H1 (cell line): ENCODE results near the gene STXBP5. TPM values are rescaled to one million over a fixed set of nuclear protein-coding genes. Genes with fewer than 3 reads are reported as not detected.

Experiments
- CTCF ChIA-PET: fragments of 300-600 bp; sonication (Branson Sonifier 250); formaldehyde crosslinking; loops from one replicate; lab custom pipeline; 2021; ENCODE audit not compliant: partially characterized antibody; lab: Charles Lee
- POLR2A ChIA-PET: fragments of 300-600 bp; sonication (Branson Sonifier 250); formaldehyde crosslinking; loops from one replicate; lab custom pipeline; 2021; ENCODE audit warnings: inconsistent platforms; ENCODE audit not compliant: partially characterized antibody; lab: Charles Lee
- DNase-seq, 2 experiments: peaks; one replicate each; pipeline versions ENCODE4 v3.0.0 to v3.0.0-alpha.2; 2010 to 2022; ENCODE audit warnings: low spot score in 2 of 2, low read depth in 1 of 2, mixed read lengths in 1 of 2
- FAIRE-seq: peaks from 2 replicates; lab custom pipeline; 2011; peaks lifted over from hg19 to GRCh38; lab: Jason Lieb, UNC
- H2AFZ ChIP-seq: 2 replicates; pipeline ENCODE4 v1.8.1; 2012; ENCODE audit warnings: low read length, inconsistent platforms
- H2AK5ac ChIP-seq: 2 replicates; pipeline ENCODE4 v1.6.1; 2013; ENCODE audit warnings: low read depth, low read length
- H2BK120ac ChIP-seq: replicated peaks from 2 replicates; pipeline ENCODE3; 2013; ENCODE audit warnings: low read depth, low read length, inconsistent platforms
- H2BK12ac ChIP-seq: 2 replicates; pipeline ENCODE4 v1.6.1; 2013; ENCODE audit warnings: low read depth, low read length
- H2BK15ac ChIP-seq: 2 replicates; pipeline ENCODE4 v1.6.1; 2013; ENCODE audit warnings: low read length
- H2BK20ac ChIP-seq: 2 replicates; pipeline ENCODE4 v1.6.1; 2013; ENCODE audit warnings: low read length
- H2BK5ac ChIP-seq: 2 replicates; pipeline ENCODE4 v1.6.1; 2013; ENCODE audit warnings: low read depth, low read length
- H3K14ac ChIP-seq: 2 replicates; pipeline ENCODE4 v1.6.1; 2013; ENCODE audit warnings: inconsistent platforms; ENCODE audit not compliant: insufficient read length
- H3K18ac ChIP-seq: 2 replicates; pipeline ENCODE4 v1.6.1; 2013; ENCODE audit warnings: low read length; ENCODE audit errors: extremely low read depth
- H3K23ac ChIP-seq: 2 replicates; pipeline ENCODE4 v1.6.1; 2013; ENCODE audit warnings: inconsistent platforms; ENCODE audit not compliant: insufficient read length
- H3K23me2 ChIP-seq: 2 replicates; pipeline ENCODE4 v1.6.1; 2013; ENCODE audit warnings: low read depth, low read length
- H3K27ac ChIP-seq: 2 replicates; pipeline ENCODE4 v1.6.1; 2011; ENCODE audit warnings: low read depth, low read length, inconsistent platforms
- H3K27me3 ChIP-seq, 4 experiments: replicated peaks in 1 of 4; 1 replicate in 1 of 4; 2 replicates in 3 of 4; pipeline versions ENCODE4 v1.6.1 to v1.8.1; 2011 to 2013; ENCODE audit warnings: low read length in 3 of 4, mild to moderate bottlenecking in 3 of 4, inconsistent platforms in 2 of 4, mixed read lengths in 2 of 4, moderate library complexity in 1 of 4; ENCODE audit not compliant: control insufficient read depth in 3 of 4, insufficient read depth in 3 of 4; ENCODE audit errors: extremely low read depth in 1 of 4
- H3K36me3 ChIP-seq, 4 experiments: 2 replicates each; pipeline versions ENCODE4 v1.6.1 to v1.8.1; 2011 to 2013; ENCODE audit warnings: mild to moderate bottlenecking in 4 of 4, low read length in 3 of 4, moderate library complexity in 2 of 4, control low read depth in 1 of 4, inconsistent platforms in 1 of 4; ENCODE audit not compliant: insufficient read depth in 4 of 4, control insufficient read depth in 2 of 4
- H3K4ac ChIP-seq: replicated peaks from 2 replicates; pipeline ENCODE3; 2013; ENCODE audit warnings: low read length, low read depth, mixed read lengths, inconsistent platforms; ENCODE audit not compliant: insufficient read length
- H3K4me1 ChIP-seq, 4 experiments: replicated peaks in 1 of 4; 1 replicate in 1 of 4; 2 replicates in 3 of 4; pipeline versions ENCODE4 v1.6.1 to v1.8.1; 2011 to 2013; ENCODE audit warnings: low read length in 3 of 4, inconsistent platforms in 2 of 4, mixed read lengths in 1 of 4; ENCODE audit not compliant: insufficient read depth in 4 of 4, control insufficient read depth in 3 of 4
- H3K4me2 ChIP-seq, 2 experiments: 2 replicates each; pipeline versions ENCODE4 v1.6.1 to v1.8.1; 2011 to 2013; ENCODE audit warnings: low read depth in 2 of 2, low read length in 2 of 2, control low read depth in 1 of 2, inconsistent platforms in 1 of 2, mild to moderate bottlenecking in 1 of 2; ENCODE audit not compliant: insufficient read depth in 1 of 2
- H3K4me3 ChIP-seq, 4 experiments: fragments of 200-600, 300-600 bp in 1 of 4; sonication (generic), shearing (Covaris generic), sonication (Bioruptor Twin) in 1 of 4; 2 replicates each; pipeline versions ENCODE4 v1.5.1 to v1.8.1; 2011 to 2016; ENCODE audit warnings: low read length in 4 of 4, low read depth in 3 of 4, control low read depth in 2 of 4, inconsistent platforms in 2 of 4, mild to moderate bottlenecking in 2 of 4, mixed read lengths in 1 of 4, moderate library complexity in 1 of 4; ENCODE audit not compliant: insufficient read depth in 2 of 4; ENCODE audit errors: extremely low read depth in 1 of 4
- H3K56ac ChIP-seq: replicated peaks from 2 replicates; pipeline ENCODE3; 2013; ENCODE audit warnings: low read depth, mild to moderate bottlenecking, mixed read lengths, low read length, inconsistent platforms; ENCODE audit not compliant: insufficient read length
- H3K79me1 ChIP-seq: 2 replicates; pipeline ENCODE4 v1.6.1; 2013; ENCODE audit warnings: low read depth, low read length, control low read depth
- H3K79me2 ChIP-seq, 2 experiments: 2 replicates each; pipeline versions ENCODE4 v1.6.1 to v1.8.1; 2012 to 2013; ENCODE audit warnings: low read length in 2 of 2, mild to moderate bottlenecking in 2 of 2, inconsistent platforms in 1 of 2; ENCODE audit not compliant: insufficient read depth in 2 of 2, control insufficient read depth in 1 of 2
- H3K9ac ChIP-seq, 4 experiments: replicated peaks in 1 of 4; 1 replicate in 1 of 4; 2 replicates in 3 of 4; pipeline versions ENCODE4 v1.6.1 to v1.8.1; 2011 to 2013; ENCODE audit warnings: low read depth in 3 of 4, low read length in 3 of 4, control low read depth in 2 of 4, mild to moderate bottlenecking in 2 of 4, moderate library complexity in 2 of 4, inconsistent platforms in 1 of 4; ENCODE audit errors: extremely low read depth in 1 of 4
- H3K9me3 ChIP-seq, 2 experiments: 2 replicates each; pipeline versions ENCODE4 v1.6.1 to v1.8.1; 2012 to 2013; ENCODE audit warnings: mild to moderate bottlenecking in 2 of 2, moderate library complexity in 2 of 2, control low read depth in 1 of 2, inconsistent platforms in 1 of 2, low read depth in 1 of 2, low read length in 1 of 2, mixed read lengths in 1 of 2; ENCODE audit not compliant: insufficient read depth in 2 of 2
- H4K20me1 ChIP-seq, 2 experiments: replicated peaks in 1 of 2; 2 replicates each; pipeline versions ENCODE3 to v1.8.1; 2011 to 2013; ENCODE audit warnings: inconsistent platforms in 2 of 2, low read length in 2 of 2, mild to moderate bottlenecking in 1 of 2; ENCODE audit not compliant: insufficient read depth in 2 of 2, control insufficient read depth in 1 of 2
- H4K5ac ChIP-seq: 2 replicates; pipeline ENCODE4 v1.6.1; 2013; ENCODE audit warnings: low read length, low read depth, mixed read lengths, inconsistent platforms; ENCODE audit not compliant: insufficient read length
- H4K8ac ChIP-seq: 2 replicates; pipeline ENCODE4 v1.8.0; 2013; ENCODE audit warnings: mild to moderate bottlenecking, moderate library complexity, low read length, inconsistent platforms; ENCODE audit not compliant: insufficient read depth; ENCODE audit errors: extremely low read depth
- H4K91ac ChIP-seq: replicated peaks from 2 replicates; pipeline ENCODE3; 2013; ENCODE audit warnings: low read length, mixed read lengths, inconsistent platforms; ENCODE audit not compliant: insufficient read length
- ATF3 ChIP-seq: IDR thresholded peaks from 2 replicates; pipeline ENCODE4 v1.6.1; 2011; ENCODE audit warnings: low read depth, mild to moderate bottlenecking, low read length; ENCODE audit not compliant: insufficient read depth
- BCL11A ChIP-seq, 2 experiments: IDR thresholded peaks; one replicate each; pipeline ENCODE4 v1.6.1; 2011; ENCODE audit warnings: low read depth in 2 of 2, low read length in 2 of 2, mild to moderate bottlenecking in 2 of 2
- BRCA1 ChIP-seq: IDR thresholded peaks from 2 replicates; pipeline ENCODE4 v1.6.1; 2012; ENCODE audit warnings: low read depth, low read length, improper control_type of control experiment
- CBX5 ChIP-seq: fragments of 300-800, 300-1000 bp; sonication (generic); IDR thresholded peaks from 2 replicates; pipeline ENCODE4 v1.7.1; 2016; ENCODE audit warnings: antibody characterized with exemption, low read length, low read depth
- CREB1 ChIP-seq: IDR thresholded peaks from 2 replicates; pipeline ENCODE4 v1.6.1; 2012; ENCODE audit warnings: inconsistent platforms
- JUN ChIP-seq: IDR thresholded peaks from 2 replicates; pipeline ENCODE4 v1.6.1; 2011; ENCODE audit warnings: low read depth, mild to moderate bottlenecking, improper control_type of control experiment, low read length
- PHF8 ChIP-seq: fragments of 200-600 bp; sonication (generic); conservative IDR thresholded peaks from 2 replicates; pipeline ENCODE4 v1.7.1; 2012; ENCODE audit warnings: low read depth, mild to moderate bottlenecking, inconsistent platforms, low read length, moderate library complexity
- RAD21 ChIP-seq, 2 experiments: IDR thresholded peaks in 1 of 2; conservative IDR thresholded peaks in 1 of 2; 2 replicates each; pipeline ENCODE4 v1.6.1; 2011; ENCODE audit warnings: low read depth in 2 of 2, low read length in 2 of 2, improper control_type of control experiment in 1 of 2, inconsistent platforms in 1 of 2, mild to moderate bottlenecking in 1 of 2, moderate library complexity in 1 of 2
- RXRA ChIP-seq: IDR thresholded peaks from 2 replicates; pipeline ENCODE4 v1.6.1; 2011; ENCODE audit warnings: low read depth, mild to moderate bottlenecking, low read length, moderate library complexity; ENCODE audit not compliant: insufficient read depth
- SIN3A ChIP-seq, 2 experiments: IDR thresholded peaks in 1 of 2; conservative IDR thresholded peaks in 1 of 2; 2 replicates each; pipeline ENCODE4 v1.6.1; 2011 to 2012; ENCODE audit warnings: low read length in 2 of 2, improper control_type of control experiment in 1 of 2, low read depth in 1 of 2, mild to moderate bottlenecking in 1 of 2
- SP4 ChIP-seq: IDR thresholded peaks from 2 replicates; pipeline ENCODE4 v1.6.1; 2012; ENCODE audit warnings: low read length, inconsistent platforms
- SRF ChIP-seq: IDR thresholded peaks from 2 replicates; pipeline ENCODE4 v1.6.1; 2011; ENCODE audit warnings: mild to moderate bottlenecking, low read depth, low read length, moderate library complexity
- TEAD4 ChIP-seq: IDR thresholded peaks from 2 replicates; pipeline ENCODE4 v1.6.1; 2012; ENCODE audit warnings: low read depth, low read length, inconsistent platforms, mixed read lengths
- ZNF274 ChIP-seq: IDR thresholded peaks from 2 replicates; pipeline ENCODE4 v1.7.0; 2012; ENCODE audit warnings: low read length, borderline replicate concordance; ENCODE audit errors: extremely low read depth
- WGBS, 2 experiments: shearing (Covaris generic) in 1 of 2; methylation state at CpG; one replicate each; pipeline versions ENCODE4 v1.1.6 to v1.1.7; 2013 to 2015; ENCODE audit warnings: low lambda C conversion rate in 2 of 2, mixed read lengths in 2 of 2, inconsistent platforms in 1 of 2, low coverage in 1 of 2, missing lambda C conversion rate in 1 of 2; ENCODE audit not compliant: insufficient replicate concordance in 2 of 2, insufficient coverage in 1 of 2, insufficient read length in 1 of 2; ENCODE audit errors: extremely low coverage in 1 of 2, missing lambda C conversion rate in 1 of 2; 5-methylcytosine and 5-hydroxymethylcytosine counted together
- polyA plus RNA-seq, 7 experiments: library from polyadenylated mRNA; depleted of rRNA in 3 of 7; stranded (reverse) in 5 of 7; unstranded in 2 of 7; fragments of >200 nt in 5 of 7; fragments of 200-250 nt in 2 of 7; gene quantifications; 1 replicate in 5 of 7; 2 replicates in 1 of 7; 4 replicates in 1 of 7; pipeline versions ENCODE4 v1.2.1 to v1.2.3, GENCODE V29; 2011 to 2013; ENCODE audit warnings: missing spikeins in 2 of 7, mixed read lengths in 2 of 7
- total RNA-seq: library from RNA; stranded (reverse); fragmentation: NEBNext Ultra II Directional; extraction: Animal tissue kit (Norgen Biotek cat#: 25700); gene quantifications from 2 replicates; pipeline ENCODE4 v1.2.1, GENCODE V29; 2021

The STXBP5 gene
- total and polyA plus RNA-seq, 2 of the 8 experiments (the other 6 are each of a cell fraction or from before 2014, with no cell fraction given): 2.7 to 10.8 TPM

DNA sequence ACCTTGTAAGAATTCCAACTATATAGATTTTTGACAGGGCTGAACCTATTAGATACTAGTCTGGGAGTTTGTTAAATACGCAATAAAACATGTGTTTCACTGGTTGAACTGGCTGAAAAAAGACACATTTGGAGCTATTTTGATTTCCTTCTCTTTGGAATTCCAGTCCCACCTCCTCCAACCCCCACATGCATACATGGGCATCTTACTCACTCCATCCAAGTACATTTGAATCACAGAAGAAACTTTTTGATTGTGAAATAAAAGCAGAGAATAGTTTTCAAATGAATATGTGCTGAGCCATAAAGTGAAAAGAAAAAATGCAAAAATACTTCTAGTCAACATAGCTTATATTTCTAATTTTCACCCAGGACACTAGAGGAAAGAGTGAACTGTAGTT, 33.9 kb upstream of the STXBP5 start:
- Histone ChIP-seq H3K23me2 (no peaks in the 10 kb centered on the region), H3K27ac (no peak overlapping the region), H3K56ac (no peak overlapping the region), H2BK20ac (no peak overlapping the region), H2AFZ (no peak overlapping the region), H3K14ac (no peak overlapping the region), H2BK120ac (no peak overlapping the region), H3K4me3 (no peak overlapping the region), H4K20me1 (no peaks in the 10 kb centered on the region), H3K9ac (no peak overlapping the region), H2BK5ac (no peak overlapping the region), H3K18ac (no peak overlapping the region), H3K79me1 (no peaks in the 10 kb centered on the region), H3K9me3 (no peaks in the 10 kb centered on the region), H4K8ac (no peak overlapping the region), H3K27me3 (no peaks in the 10 kb centered on the region), H4K5ac (no peak overlapping the region), H3K4me2 (no peak overlapping the region), H3K23ac (no peak overlapping the region), H2BK12ac (no peak overlapping the region), H3K4ac (no peak overlapping the region), H4K91ac (no peak overlapping the region), H3K36me3 (no peaks in the 10 kb centered on the region), H2AK5ac (no peak overlapping the region), H3K4me1 (no peaks in the 10 kb centered on the region; a peak in 1 of 7 replicates), H3K79me2 (no peaks in the 10 kb centered on the region), H2BK15ac (no peak overlapping the region)
- ChIA-PET CTCF (interaction anchor here (1.4 to 2.2 kb wide), 2 partner anchors 53 to 164 kb away, joined by 4 to 5 read pairs; no protein-coding TSS in a partner anchor), POLR2A (no interaction called here)
- WGBS, 2 experiments: 87% methylated on average over 1 of the region's 1 CpG; no CpG with 5 or more reads in 1 of the 2 experiments
- no peak for FAIRE-seq
- no peak for DNase-seq
- TF ChIP-seq RXRA: no peak
- TF ChIP-seq BRCA1: no peak
- no peak for TF ChIP-seq CREB1
- TF ChIP-seq CBX5: no peak
- TF ChIP-seq SRF: no peak
- TF ChIP-seq PHF8: no peak
- TF ChIP-seq ZNF274: no peak
- TF ChIP-seq RAD21 (IDR thresholded peaks at IDR 0.05 in 1 of 2, conservative IDR thresholded peaks at IDR 0.05 in 1 of 2; ENCODE audit: low read depth in 2 of 2, low read length in 2 of 2): no peak
- no peak for TF ChIP-seq ATF3
- no peak for TF ChIP-seq SP4
- no peak for TF ChIP-seq BCL11A (IDR thresholded peaks at IDR 0.05; ENCODE audit: low read depth in 2 of 2, low read length in 2 of 2)
- no peak for TF ChIP-seq TEAD4
- TF ChIP-seq SIN3A (conservative IDR thresholded peaks at IDR 0.05 in 1 of 2, IDR thresholded peaks at IDR 0.05 in 1 of 2; ENCODE audit: low read depth in 1 of 2, low read length in 2 of 2): no peak
- TF ChIP-seq JUN: no peak
